SK-N-MC (cell line): ENCODE results near the gene PLP2.

ENCODE experiments used
- EZH2 ChIP-seq: fragments of 200-600 bp; sonication (generic); IDR thresholded peaks from one replicate; pipeline ENCODE4 v1.6.1; 2017; ENCODE audit warnings: antibody characterized with exemption
- POLR2AphosphoS5 ChIP-seq: IDR thresholded peaks from 2 replicates; pipeline ENCODE4 v1.6.1; 2012; ENCODE audit warnings: mild to moderate bottlenecking, low read depth, low read length, borderline replicate concordance

- TF ChIP-seq POLR2AphosphoS5 (no peak), EZH2 (no peak)
Observed at GRCh38 chrX:49188468-49189076, 16.9 kb downstream of the PLP2 start.
